ENCODE measurements around the gene ATE1.

Gene ATE1

GRCh38 chr10:121736315-121737130 lies 191.3 kb downstream of the ATE1 start:
- peaks cover 3% of the 10 kb centered on the region for H3K36me3 ChIP-seq (ENCODE audit: control insufficient read depth, insufficient read depth, low read length)
- H3K9me3 ChIP-seq (ENCODE audit: control insufficient read depth, low read length): no peaks in the 10 kb centered on the region
- DNase-seq: no peak
- peaks cover 3% of the 10 kb centered on the region for H3K27me3 ChIP-seq (replicated peaks; ENCODE audit: control insufficient read depth, insufficient read depth, low read length, poor library complexity, severe bottlenecking)
- H3K27ac ChIP-seq (ENCODE audit: insufficient read depth, low read length, poor library complexity, severe bottlenecking): no peak overlapping the region
- no peaks in the 10 kb centered on the region for H3K4me1 ChIP-seq (ENCODE audit: control insufficient read depth, insufficient read depth, low read length, poor library complexity, severe bottlenecking)
- no peak overlapping the region for H3K4me3 ChIP-seq (ENCODE audit: insufficient read depth, low read depth, low read length, poor library complexity, severe bottlenecking)

- no peaks in the 10 kb centered on the region for H3K36me3 ChIP-seq (ENCODE audit: control insufficient read depth, insufficient read depth, low read length)
- peaks cover 3% of the 10 kb centered on the region for H3K27me3 ChIP-seq (replicated peaks; ENCODE audit: control insufficient read depth, insufficient read depth, low read length, poor library complexity, severe bottlenecking)
- H3K4me1 ChIP-seq (ENCODE audit: control insufficient read depth, insufficient read depth, low read length, poor library complexity, severe bottlenecking): no peaks in the 10 kb centered on the region
- no peak overlapping the region for H3K27ac ChIP-seq (ENCODE audit: insufficient read depth, low read length, poor library complexity, severe bottlenecking)
- H3K9me3 ChIP-seq (ENCODE audit: control insufficient read depth, low read length): no peaks in the 10 kb centered on the region
- no peak for DNase-seq
- H3K4me3 ChIP-seq (ENCODE audit: insufficient read depth, low read depth, low read length, poor library complexity, severe bottlenecking): no peak overlapping the region
Measured at GRCh38 chr10:121735263-121735662, 192.6 kb downstream of the ATE1 start.

GRCh38 chr10:121734589-121735045 lies 193.2 kb downstream of the ATE1 start:
- Histone ChIP-seq H3K27me3 (replicated peaks; ENCODE audit: control insufficient read depth, insufficient read depth, low read length, poor library complexity, severe bottlenecking) (peaks cover 3% of the 10 kb centered on the region), H3K9me3 (ENCODE audit: control insufficient read depth, low read length) (no peaks in the 10 kb centered on the region)
- DNase-seq: no peak

DNA sequence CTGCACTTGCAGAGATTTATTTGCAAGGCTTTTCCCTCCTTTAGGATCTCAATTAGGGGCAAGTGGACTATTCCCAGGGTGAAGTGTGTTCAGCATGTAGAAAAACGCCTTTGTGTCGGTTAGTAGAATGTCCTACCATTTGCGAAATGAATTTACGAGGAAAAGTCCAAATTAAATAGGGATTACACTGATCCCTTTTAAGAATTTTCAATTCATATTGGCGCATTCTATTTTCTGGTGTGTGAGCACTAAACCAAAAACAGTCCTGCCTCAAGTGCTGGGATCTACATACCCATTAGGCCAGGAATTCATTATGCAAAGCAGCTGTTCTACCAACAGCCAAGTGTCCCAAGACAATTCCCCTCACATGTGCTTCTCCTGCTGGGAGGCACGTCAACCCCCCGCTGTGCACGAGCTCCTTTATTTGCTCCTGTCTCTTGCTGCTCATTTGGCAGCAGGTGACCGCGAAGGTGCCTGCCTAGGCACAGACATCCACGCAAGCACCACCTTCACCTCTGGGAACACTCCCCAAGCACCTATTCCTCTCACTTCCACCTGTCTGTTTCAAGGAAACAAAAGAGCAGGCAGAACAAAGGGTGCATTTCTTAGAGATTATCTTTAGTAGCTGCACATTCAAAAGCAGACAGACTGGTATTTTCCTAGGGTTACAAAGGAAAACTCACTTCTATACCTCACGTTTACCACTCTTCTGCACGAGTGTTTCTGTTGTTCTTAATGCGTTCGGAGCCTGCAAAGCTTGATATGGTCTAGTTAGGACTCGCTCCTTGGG lies 195.0 kb downstream of the ATE1 start:
- Histone ChIP-seq H3K4me3 (ENCODE audit: insufficient read depth, low read depth, low read length, poor library complexity, severe bottlenecking) (no peak overlapping the region), H3K27me3 (replicated peaks; ENCODE audit: control insufficient read depth, insufficient read depth, low read length, poor library complexity, severe bottlenecking) (peaks cover 3% of the 10 kb centered on the region), H3K9me3 (ENCODE audit: control insufficient read depth, low read length) (no peaks in the 10 kb centered on the region), H3K36me3 (ENCODE audit: control insufficient read depth, insufficient read depth, low read length) (no peaks in the 10 kb centered on the region), H3K27ac (ENCODE audit: insufficient read depth, low read length, poor library complexity, severe bottlenecking) (no peak overlapping the region), H3K4me1 (ENCODE audit: control insufficient read depth, insufficient read depth, low read length, poor library complexity, severe bottlenecking) (no peaks in the 10 kb centered on the region)
- DNase-seq: no peak

More at GRCh38 chr10:121734589-121735045, 193.2 kb downstream of the ATE1 start:
- Histone ChIP-seq H3K4me1 (ENCODE audit: control insufficient read depth, insufficient read depth, low read length, poor library complexity, severe bottlenecking) (no peaks in the 10 kb centered on the region), H3K36me3 (ENCODE audit: control insufficient read depth, insufficient read depth, low read length) (no peaks in the 10 kb centered on the region), H3K27ac (ENCODE audit: insufficient read depth, low read length, poor library complexity, severe bottlenecking) (no peak overlapping the region), H3K4me3 (ENCODE audit: insufficient read depth, low read depth, low read length, poor library complexity, severe bottlenecking) (no peak overlapping the region)

GRCh38 chr10:121732172-121732571 lies 195.7 kb downstream of the ATE1 start:
- Histone ChIP-seq H3K9me3 (ENCODE audit: control insufficient read depth, low read length) (no peaks in the 10 kb centered on the region), H3K4me1 (ENCODE audit: control insufficient read depth, insufficient read depth, low read length, poor library complexity, severe bottlenecking) (no peaks in the 10 kb centered on the region), H3K4me3 (ENCODE audit: insufficient read depth, low read depth, low read length, poor library complexity, severe bottlenecking) (no peak overlapping the region), H3K27ac (ENCODE audit: insufficient read depth, low read length, poor library complexity, severe bottlenecking) (no peak overlapping the region), H3K36me3 (ENCODE audit: control insufficient read depth, insufficient read depth, low read length) (no peaks in the 10 kb centered on the region), H3K27me3 (replicated peaks; ENCODE audit: control insufficient read depth, insufficient read depth, low read length, poor library complexity, severe bottlenecking) (peaks cover 3% of the 10 kb centered on the region)
- no peak for DNase-seq

GRCh38 chr10:121724282-121724681 lies 203.5 kb downstream of the ATE1 start:
- Histone ChIP-seq H3K27me3 (replicated peaks; ENCODE audit: control insufficient read depth, insufficient read depth, low read length, poor library complexity, severe bottlenecking) (no peaks in the 10 kb centered on the region), H3K4me3 (ENCODE audit: insufficient read depth, low read depth, low read length, poor library complexity, severe bottlenecking) (no peak overlapping the region), H3K4me1 (ENCODE audit: control insufficient read depth, insufficient read depth, low read length, poor library complexity, severe bottlenecking) (no peaks in the 10 kb centered on the region), H3K9me3 (ENCODE audit: control insufficient read depth, low read length) (no peaks in the 10 kb centered on the region), H3K27ac (ENCODE audit: insufficient read depth, low read length, poor library complexity, severe bottlenecking) (no peak overlapping the region), H3K36me3 (ENCODE audit: control insufficient read depth, insufficient read depth, low read length) (no peaks in the 10 kb centered on the region)
- DNase-seq: no peak

GRCh38 chr10:121722665-121723064 lies 205.2 kb downstream of the ATE1 start:
- H3K27me3 ChIP-seq (replicated peaks; ENCODE audit: control insufficient read depth, insufficient read depth, low read length, poor library complexity, severe bottlenecking): no peaks in the 10 kb centered on the region
- no peak overlapping the region for H3K4me3 ChIP-seq (ENCODE audit: insufficient read depth, low read depth, low read length, poor library complexity, severe bottlenecking)
- H3K4me1 ChIP-seq (ENCODE audit: control insufficient read depth, insufficient read depth, low read length, poor library complexity, severe bottlenecking): no peaks in the 10 kb centered on the region
- no peaks in the 10 kb centered on the region for H3K9me3 ChIP-seq (ENCODE audit: control insufficient read depth, low read length)
- DNase-seq: no peak
- H3K27ac ChIP-seq (ENCODE audit: insufficient read depth, low read length, poor library complexity, severe bottlenecking): no peak overlapping the region
- no peaks in the 10 kb centered on the region for H3K36me3 ChIP-seq (ENCODE audit: control insufficient read depth, insufficient read depth, low read length)

DNA sequence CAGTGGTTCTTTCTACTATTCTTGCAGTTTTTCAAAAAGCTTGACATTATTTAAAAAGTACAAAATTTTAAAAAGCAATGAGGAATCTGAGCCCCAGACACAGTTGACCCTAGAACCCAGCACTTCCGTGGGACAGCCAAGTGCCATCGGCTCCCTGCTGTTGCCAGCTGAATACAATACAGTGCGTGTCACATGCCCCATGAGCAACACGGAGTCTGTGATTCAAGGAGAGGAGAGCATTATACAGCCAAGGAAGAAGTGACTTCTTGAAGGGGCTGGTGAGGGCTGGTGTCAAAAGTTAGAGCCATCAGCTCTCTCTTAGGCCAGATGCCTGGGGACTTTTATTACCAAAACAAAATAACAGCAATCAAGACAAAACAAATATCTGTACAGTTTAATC lies 206.6 kb downstream of the ATE1 start:
- Histone ChIP-seq H3K9me3 (ENCODE audit: control insufficient read depth, low read length) (no peaks in the 10 kb centered on the region), H3K4me3 (ENCODE audit: insufficient read depth, low read depth, low read length, poor library complexity, severe bottlenecking) (no peak overlapping the region), H3K36me3 (ENCODE audit: control insufficient read depth, insufficient read depth, low read length) (no peaks in the 10 kb centered on the region), H3K27me3 (replicated peaks; ENCODE audit: control insufficient read depth, insufficient read depth, low read length, poor library complexity, severe bottlenecking) (no peaks in the 10 kb centered on the region), H3K4me1 (ENCODE audit: control insufficient read depth, insufficient read depth, low read length, poor library complexity, severe bottlenecking) (no peaks in the 10 kb centered on the region), H3K27ac (ENCODE audit: insufficient read depth, low read length, poor library complexity, severe bottlenecking) (no peak overlapping the region)
- no peak for DNase-seq

DNA sequence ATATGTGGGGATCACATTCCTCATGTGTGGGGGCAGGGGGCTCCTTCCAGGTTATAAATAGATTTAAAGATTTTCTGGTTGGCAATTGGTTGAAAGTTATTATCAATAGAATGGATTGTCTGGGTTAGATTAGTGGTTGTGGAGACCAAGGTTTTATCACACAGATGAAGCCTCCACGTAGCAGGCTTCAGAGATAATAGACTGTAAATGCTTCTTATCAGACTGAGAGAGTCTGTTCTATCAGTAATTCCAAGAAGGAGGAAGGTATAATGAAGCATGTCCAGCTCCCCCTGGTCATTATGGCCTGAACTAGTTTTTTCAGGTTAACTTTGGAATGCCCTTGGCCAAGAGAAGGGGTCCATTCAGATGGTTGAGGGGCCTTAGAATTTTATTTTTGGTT lies 211.9 kb downstream of the ATE1 start:
- no peak for DNase-seq
- Histone ChIP-seq H3K9me3 (ENCODE audit: control insufficient read depth, low read length) (no peaks in the 10 kb centered on the region), H3K4me3 (ENCODE audit: insufficient read depth, low read depth, low read length, poor library complexity, severe bottlenecking) (no peak overlapping the region), H3K4me1 (ENCODE audit: control insufficient read depth, insufficient read depth, low read length, poor library complexity, severe bottlenecking) (no peaks in the 10 kb centered on the region), H3K27ac (ENCODE audit: insufficient read depth, low read length, poor library complexity, severe bottlenecking) (no peak overlapping the region), H3K36me3 (ENCODE audit: control insufficient read depth, insufficient read depth, low read length) (no peaks in the 10 kb centered on the region), H3K27me3 (replicated peaks; ENCODE audit: control insufficient read depth, insufficient read depth, low read length, poor library complexity, severe bottlenecking) (no peaks in the 10 kb centered on the region)

GRCh38 chr10:121715076-121715475 lies 212.8 kb downstream of the ATE1 start:
- H3K27ac ChIP-seq (ENCODE audit: insufficient read depth, low read length, poor library complexity, severe bottlenecking): no peak overlapping the region
- H3K4me1 ChIP-seq (ENCODE audit: control insufficient read depth, insufficient read depth, low read length, poor library complexity, severe bottlenecking): no peaks in the 10 kb centered on the region
- DNase-seq: no peak
- H3K36me3 ChIP-seq (ENCODE audit: control insufficient read depth, insufficient read depth, low read length): no peaks in the 10 kb centered on the region
- no peaks in the 10 kb centered on the region for H3K9me3 ChIP-seq (ENCODE audit: control insufficient read depth, low read length)
- no peak overlapping the region for H3K4me3 ChIP-seq (ENCODE audit: insufficient read depth, low read depth, low read length, poor library complexity, severe bottlenecking)
- no peaks in the 10 kb centered on the region for H3K27me3 ChIP-seq (replicated peaks; ENCODE audit: control insufficient read depth, insufficient read depth, low read length, poor library complexity, severe bottlenecking)
